ENCODE measurements around the gene C14orf132. TPM values are rescaled to one million over a fixed set of nuclear protein-coding genes. Genes with fewer than 3 reads are reported as not detected.
"Not testable (repeated sequence)": the region's sequence is repeated elsewhere in the genome, so short reads cannot be mapped to it uniquely, and the experiment has no call there.

Gene C14orf132
- total RNA-seq, 2 donors from 2014 or later: 1.3 to 2.8 TPM

- no peaks in the 10 kb centered on the region for H3K36me3 Mint-ChIP-seq (ENCODE audit: low read depth)
- no peak overlapping the region for H3K4me3 Mint-ChIP-seq
- H3K27me3 Mint-ChIP-seq: peaks cover 23% of the 10 kb centered on the region
- ATAC-seq (replicated peaks): no peak
- no peak overlapping the region for H3K27ac Mint-ChIP-seq
- H3K9me3 Mint-ChIP-seq: no peaks in the 10 kb centered on the region
- peaks cover 5% of the 10 kb centered on the region for H3K4me1 Mint-ChIP-seq
Observed at GRCh38 chr14:96062010-96062409, 22.8 kb downstream of the C14orf132 start.

- no peaks in the 10 kb centered on the region for H3K9me3 Mint-ChIP-seq
- peaks cover 5% of the 10 kb centered on the region for H3K4me1 Mint-ChIP-seq
Observed at GRCh38 chr14:96062506-96062905, 23.3 kb downstream of the C14orf132 start.

GRCh38 chr14:96064866-96065265 is 25.7 kb downstream of the C14orf132 start:
- Mint-ChIP-seq H3K27me3 (peaks cover 16% of the 10 kb centered on the region), H3K36me3 (ENCODE audit: low read depth) (no peaks in the 10 kb centered on the region), H3K4me1 (peaks cover 5% of the 10 kb centered on the region), H3K4me3 (no peak overlapping the region), H3K27ac (no peak overlapping the region), H3K9me3 (no peaks in the 10 kb centered on the region)
- no peak for ATAC-seq (replicated peaks)

More at GRCh38 chr14:96062506-96062905, 23.3 kb downstream of the C14orf132 start:
- no peak overlapping the region for H3K4me3 Mint-ChIP-seq
- no peak overlapping the region for H3K27ac Mint-ChIP-seq
- peaks cover 23% of the 10 kb centered on the region for H3K27me3 Mint-ChIP-seq
- no peaks in the 10 kb centered on the region for H3K36me3 Mint-ChIP-seq (ENCODE audit: low read depth)
- no peak for ATAC-seq (replicated peaks)

GRCh38 chr14:96065661-96066459 is 26.7 kb downstream of the C14orf132 start:
- H3K36me3 Mint-ChIP-seq (ENCODE audit: low read depth): no peaks in the 10 kb centered on the region
- peaks cover 12% of the 10 kb centered on the region for H3K27me3 Mint-ChIP-seq
- no peak overlapping the region for H3K27ac Mint-ChIP-seq
- peaks cover 5% of the 10 kb centered on the region for H3K4me1 Mint-ChIP-seq
- H3K9me3 Mint-ChIP-seq: no peaks in the 10 kb centered on the region
- peak; percentile 31 for ATAC-seq (replicated peaks)
- no peak overlapping the region for H3K4me3 Mint-ChIP-seq

- H3K27me3 Mint-ChIP-seq: peaks cover 10% of the 10 kb centered on the region
- peaks cover 5% of the 10 kb centered on the region for H3K4me1 Mint-ChIP-seq
- H3K9me3 Mint-ChIP-seq: no peaks in the 10 kb centered on the region
- no peak overlapping the region for H3K4me3 Mint-ChIP-seq
- no peak overlapping the region for H3K27ac Mint-ChIP-seq
- H3K36me3 Mint-ChIP-seq (ENCODE audit: low read depth): no peaks in the 10 kb centered on the region
- ATAC-seq (replicated peaks): no peak
Observed at GRCh38 chr14:96066976-96067375, 27.8 kb downstream of the C14orf132 start.

- ATAC-seq (replicated peaks): no peak
- Mint-ChIP-seq H3K27me3 (peaks cover 4% of the 10 kb centered on the region), H3K4me3 (no peak overlapping the region), H3K4me1 (peaks cover 5% of the 10 kb centered on the region), H3K36me3 (ENCODE audit: low read depth) (no peaks in the 10 kb centered on the region), H3K9me3 (no peaks in the 10 kb centered on the region), H3K27ac (no peak overlapping the region)
Observed at GRCh38 chr14:96067985-96068930, 29.1 kb downstream of the C14orf132 start.

- Mint-ChIP-seq H3K9me3 (no peaks in the 10 kb centered on the region), H3K27me3 (peaks cover 4% of the 10 kb centered on the region), H3K27ac (no peak overlapping the region), H3K4me1 (peaks cover 3% of the 10 kb centered on the region), H3K4me3 (no peak overlapping the region), H3K36me3 (ENCODE audit: low read depth) (no peaks in the 10 kb centered on the region)
- no peak for ATAC-seq (replicated peaks)
Observed at GRCh38 chr14:96069421-96069820, 30.3 kb downstream of the C14orf132 start.

GRCh38 chr14:96071561-96071960 is 32.4 kb downstream of the C14orf132 start:
- no peak overlapping the region for H3K4me3 Mint-ChIP-seq
- no peaks in the 10 kb centered on the region for H3K36me3 Mint-ChIP-seq (ENCODE audit: low read depth)
- peaks cover 4% of the 10 kb centered on the region for H3K27me3 Mint-ChIP-seq
- no peaks in the 10 kb centered on the region for H3K9me3 Mint-ChIP-seq
- H3K27ac Mint-ChIP-seq: no peak overlapping the region
- no peak for ATAC-seq (replicated peaks)
- H3K4me1 Mint-ChIP-seq: no peaks in the 10 kb centered on the region

- no peak overlapping the region for H3K27ac Mint-ChIP-seq
- no peaks in the 10 kb centered on the region for H3K9me3 Mint-ChIP-seq
- ATAC-seq (replicated peaks): no peak
- H3K36me3 Mint-ChIP-seq (ENCODE audit: low read depth): no peaks in the 10 kb centered on the region
- no peak overlapping the region for H3K4me3 Mint-ChIP-seq
- no peaks in the 10 kb centered on the region for H3K4me1 Mint-ChIP-seq
- peaks cover 4% of the 10 kb centered on the region for H3K27me3 Mint-ChIP-seq
Observed at GRCh38 chr14:96072076-96072475, 32.9 kb downstream of the C14orf132 start.

- Mint-ChIP-seq H3K9me3 (no peaks in the 10 kb centered on the region), H3K27ac (no peak overlapping the region), H3K36me3 (ENCODE audit: low read depth) (no peaks in the 10 kb centered on the region)
Observed at GRCh38 chr14:96072746-96073145, 33.6 kb downstream of the C14orf132 start.

GRCh38 chr14:96073260-96074039 is 34.3 kb downstream of the C14orf132 start:
- H3K9me3 Mint-ChIP-seq; H3K4me3 Mint-ChIP-seq; ATAC-seq (replicated peaks); H3K27me3 Mint-ChIP-seq; H3K27ac Mint-ChIP-seq; H3K4me1 Mint-ChIP-seq; H3K36me3 Mint-ChIP-seq (ENCODE audit: low read depth): not testable (repeated sequence)

More at GRCh38 chr14:96072746-96073145, 33.6 kb downstream of the C14orf132 start:
- H3K4me1 Mint-ChIP-seq: no peaks in the 10 kb centered on the region
- ATAC-seq (replicated peaks): no peak
- H3K27me3 Mint-ChIP-seq: peaks cover 4% of the 10 kb centered on the region
- no peak overlapping the region for H3K4me3 Mint-ChIP-seq

GRCh38 chr14:96077983-96078624 is 38.9 kb downstream of the C14orf132 start:
- H3K27me3 Mint-ChIP-seq: peaks cover 4% of the 10 kb centered on the region
- peak; percentile 35 for ATAC-seq (replicated peaks)
- no peaks in the 10 kb centered on the region for H3K9me3 Mint-ChIP-seq
- H3K36me3 Mint-ChIP-seq (ENCODE audit: low read depth): no peaks in the 10 kb centered on the region
- no peak overlapping the region for H3K27ac Mint-ChIP-seq
- no peak overlapping the region for H3K4me3 Mint-ChIP-seq
- no peaks in the 10 kb centered on the region for H3K4me1 Mint-ChIP-seq

- ATAC-seq (replicated peaks): no peak
- Mint-ChIP-seq H3K36me3 (ENCODE audit: low read depth) (no peaks in the 10 kb centered on the region), H3K27me3 (peaks cover 4% of the 10 kb centered on the region), H3K4me1 (no peaks in the 10 kb centered on the region), H3K9me3 (no peaks in the 10 kb centered on the region), H3K27ac (no peak overlapping the region), H3K4me3 (no peak overlapping the region)
Observed at GRCh38 chr14:96078625-96079016, 39.5 kb downstream of the C14orf132 start.

GRCh38 chr14:96079066-96079465 is 39.9 kb downstream of the C14orf132 start:
- ATAC-seq (replicated peaks): no peak
- H3K36me3 Mint-ChIP-seq (ENCODE audit: low read depth): no peaks in the 10 kb centered on the region
- no peak overlapping the region for H3K27ac Mint-ChIP-seq
- no peak overlapping the region for H3K4me3 Mint-ChIP-seq
- H3K4me1 Mint-ChIP-seq: no peaks in the 10 kb centered on the region
- H3K27me3 Mint-ChIP-seq: peaks cover 7% of the 10 kb centered on the region
- H3K9me3 Mint-ChIP-seq: no peaks in the 10 kb centered on the region

All from activated T-helper 17 cell treated with anti-CD3 and anti-CD28 coated beads, Interleukin-2, amount 50 U/mL, for 72 hours (primary cell).